A549 (cell line): ENCODE data around the gene MCTP1. TPM values are rescaled to one million over a fixed set of nuclear protein-coding genes. Genes with fewer than 3 reads are reported as not detected.

Source experiments
- ATAC-seq, 2 experiments: fragments of 200-7000 bp in 1 of 2; fragments of >200 bp in 1 of 2; cut with Nextera tagmentation in 1 of 2; cut with Tn5 transposase in 1 of 2; 3 replicates each; pipeline versions ENCODE4 v1.8.0 to v1.9.1; 2018 to 2020; ENCODE audit warnings: mild to moderate bottlenecking in 1 of 2, moderate library complexity in 1 of 2
- CTCF ChIA-PET: fragments of 300-600 bp; sonication (Branson Sonifier 250); formaldehyde crosslinking; extraction: SDS; loops from one replicate; lab custom pipeline; 2021; ENCODE audit warnings: antibody characterized with exemption, inconsistent platforms; lab: Yijun Ruan, JAX
- POLR2A ChIA-PET: fragments of 350-600 bp; formaldehyde crosslinking; extraction: SDS; loops from one replicate; lab custom pipeline; 2021; ENCODE audit warnings: antibody characterized with exemption, inconsistent platforms; lab: Yijun Ruan, JAX
- DNase-seq, 2 experiments: peaks; one replicate each; pipeline versions ENCODE4 v3.0.0 to v3.0.0-alpha.2; 2011 to 2016; ENCODE audit warnings: low read depth in 1 of 2, low spot score in 1 of 2
- FAIRE-seq: peaks from 2 replicates; lab custom pipeline; 2011; peaks lifted over from hg19 to GRCh38; lab: Jason Lieb, UNC
- H3K27ac ChIP-seq, 2 experiments: fragments of >200 bp; sonication (Bioruptor Twin); formaldehyde crosslinking; 3 replicates each; pipeline ENCODE4 v1.5.1; 2016 to 2017
- H3K4me1 ChIP-seq: fragments of >200 bp; sonication (Bioruptor Twin); formaldehyde crosslinking; 3 replicates; pipeline ENCODE4 v1.6.1; 2016
- H3K4me2 ChIP-seq: fragments of >200 bp; sonication (Bioruptor Twin); formaldehyde crosslinking; 3 replicates; pipeline ENCODE4 v1.6.1; 2016
- H3K4me3 ChIP-seq: fragments of >200 bp; sonication (Bioruptor Twin); formaldehyde crosslinking; 3 replicates; pipeline ENCODE4 v1.5.1; 2016
- H3K9me3 ChIP-seq: fragments of >200 bp; sonication (Bioruptor Twin); formaldehyde crosslinking; 3 replicates; pipeline ENCODE4 v1.6.1; 2016
- BHLHE40 ChIP-seq: IDR thresholded peaks from 2 replicates; pipeline ENCODE4 v1.6.1; 2012; ENCODE audit warnings: low read depth, low read length, inconsistent platforms
- CBX2 ChIP-seq: fragments of 200-600 bp; sonication (generic); IDR thresholded peaks from 2 replicates; pipeline ENCODE4 v1.6.1; 2016; ENCODE audit warnings: low read depth, mild to moderate bottlenecking, borderline replicate concordance
- CTCF ChIP-seq: fragments of >200 bp; sonication (Bioruptor Twin); formaldehyde crosslinking; IDR thresholded peaks from 3 replicates; pipeline ENCODE4 v1.5.1; 2016
- EHF ChIP-seq: fragments of 250-450 bp; sonication (Bioruptor Pico); IDR thresholded peaks from 2 replicates; pipeline ENCODE4 v1.5.0; 2020; ENCODE audit warnings: mild to moderate bottlenecking
- ESRRA ChIP-seq: fragments of 150-350 bp; IDR thresholded peaks from 2 replicates; pipeline ENCODE4 v1.6.1; 2014; ENCODE audit warnings: mild to moderate bottlenecking, low read length, borderline replicate concordance
- GATA3 ChIP-seq: IDR thresholded peaks from 2 replicates; pipeline ENCODE4 v1.6.1; 2012; ENCODE audit warnings: borderline replicate concordance
- HMGXB4 ChIP-seq: fragments of 250-450 bp; sonication (Bioruptor Pico); IDR thresholded peaks from 2 replicates; pipeline ENCODE4 v1.5.0; 2021; ENCODE audit warnings: mild to moderate bottlenecking, moderate library complexity, borderline replicate concordance
- HOXA7 ChIP-seq: fragments of 250-450 bp; sonication (Bioruptor Pico); IDR thresholded peaks from 2 replicates; pipeline ENCODE4 v1.5.0; 2020; ENCODE audit warnings: mild to moderate bottlenecking, moderate library complexity
- HOXB13 ChIP-seq: fragments of 250-450 bp; sonication (Bioruptor Pico); IDR thresholded peaks from 2 replicates; pipeline ENCODE4 v1.5.0; 2020; ENCODE audit warnings: low read depth, mild to moderate bottlenecking, moderate library complexity
- HOXB5 ChIP-seq: fragments of 250-450 bp; sonication (Bioruptor Pico); IDR thresholded peaks from 2 replicates; pipeline ENCODE4 v1.5.0; 2020; ENCODE audit warnings: mild to moderate bottlenecking, moderate library complexity
- JUNB ChIP-seq: fragments of >200 bp; sonication (Bioruptor Twin); formaldehyde crosslinking; IDR thresholded peaks from 2 replicates; pipeline ENCODE4 v1.6.1; 2016
- KDM1A ChIP-seq: fragments of 200-600 bp; sonication (generic); IDR thresholded peaks from 2 replicates; pipeline ENCODE4 v1.6.1; 2016; ENCODE audit warnings: low read depth, mild to moderate bottlenecking
- KDM5A ChIP-seq: fragments of 200-600 bp; sonication (generic); IDR thresholded peaks from 2 replicates; pipeline ENCODE4 v1.6.1; 2016; ENCODE audit warnings: antibody characterized with exemption, mild to moderate bottlenecking
- MAFK ChIP-seq: fragments of 450-650 bp; IDR thresholded peaks from 2 replicates; pipeline ENCODE4 v1.6.1; 2014; ENCODE audit not compliant: partially characterized antibody
- MAX ChIP-seq: IDR thresholded peaks from 2 replicates; pipeline ENCODE4 v1.6.1; 2012
- MAZ ChIP-seq: fragments of 150-350 bp; IDR thresholded peaks from 2 replicates; pipeline ENCODE4 v1.6.1; 2014; ENCODE audit warnings: antibody characterized with exemption, low read depth, low read length, borderline replicate concordance
- MYC ChIP-seq: IDR thresholded peaks from 2 replicates; pipeline ENCODE4 v1.6.1; 2012; ENCODE audit warnings: mild to moderate bottlenecking, inconsistent platforms, low read length, improper control_type of control experiment, borderline replicate concordance
- NFE2L2 ChIP-seq: fragments of 150-350 bp; conservative IDR thresholded peaks from 2 replicates; pipeline ENCODE4 v1.6.1; 2014; ENCODE audit warnings: low read length
- NPAS2 ChIP-seq: fragments of 250-450 bp; sonication (Bioruptor Pico); IDR thresholded peaks from 2 replicates; pipeline ENCODE4 v1.8.0; 2022; ENCODE audit warnings: mild to moderate bottlenecking, moderate library complexity, borderline replicate concordance
- NR3C1 ChIP-seq: fragments of >200 bp; sonication (Bioruptor Twin); formaldehyde crosslinking; IDR thresholded peaks from 3 replicates; pipeline ENCODE4 v1.6.1; 2017
- PBX3 ChIP-seq: IDR thresholded peaks from 2 replicates; pipeline ENCODE4 v1.6.1; 2012
- POLR2AphosphoS2 ChIP-seq: conservative IDR thresholded peaks from 2 replicates; pipeline ENCODE4 v1.6.1; 2012; ENCODE audit warnings: low read length, improper control_type of control experiment, inconsistent platforms
- RAD21 ChIP-seq, 2 experiments: fragments of >200 bp in 1 of 2; sonication (Bioruptor Twin) in 1 of 2; formaldehyde crosslinking in 1 of 2; IDR thresholded peaks in 1 of 2; conservative IDR thresholded peaks in 1 of 2; 2 replicates in 1 of 2; 3 replicates in 1 of 2; pipeline ENCODE4 v1.6.1; 2012 to 2018; ENCODE audit warnings: inconsistent platforms in 1 of 2
- REST ChIP-seq: fragments of 200-600 bp; sonication (generic); IDR thresholded peaks from 2 replicates; pipeline ENCODE4 v1.6.1; 2016; ENCODE audit warnings: antibody characterized with exemption, mild to moderate bottlenecking, moderate library complexity
- SMC3 ChIP-seq: fragments of >200 bp; sonication (Bioruptor Twin); formaldehyde crosslinking; IDR thresholded peaks from 3 replicates; pipeline ENCODE4 v1.6.1; 2018; ENCODE audit warnings: inconsistent platforms
- SREBF2 ChIP-seq: fragments of 450-650 bp; IDR thresholded peaks from 2 replicates; pipeline ENCODE4 v1.6.1; 2014; ENCODE audit warnings: mild to moderate bottlenecking, moderate library complexity
- WGBS: methylation state at CpG from one replicate; pipeline ENCODE4 v1.1.6; 2017; ENCODE audit errors: missing lambda C conversion rate; 5-methylcytosine and 5-hydroxymethylcytosine counted together
- polyA plus RNA-seq, 4 experiments: library from polyadenylated mRNA; depleted of rRNA in 3 of 4; stranded (reverse); fragments of >200 nt; fragmentation: RNase III in 1 of 4; extraction: RNeasy Plus Mini Kit Qiagen cat#74134 plus additional on column Dnase treatment in 1 of 4; gene quantifications; 2 replicates in 3 of 4; 3 replicates in 1 of 4; pipeline ENCODE4 v1.2.3, GENCODE V29; 2011 to 2017

Gene MCTP1
- polyA plus RNA-seq, 2 of the 4 experiments (the other 2 are of a cell fraction), result 5.4 to 6.9 TPM

- ChIA-PET POLR2A (no interaction called here), CTCF (no interaction called here)
- DNase-seq (no peak), ATAC-seq (no peak), FAIRE-seq (no peak)
- TF ChIP-seq BHLHE40 (no peak), PBX3 (no peak), NFE2L2 (no peak), MAX (no peak), HOXA7 (no peak), NR3C1 (no peak), GATA3 (no peak), HOXB13 (CRISPR knock-in tag) (no peak), KDM1A (no peak), MYC (no peak), EHF (no peak), HMGXB4 (no peak), KDM5A (no peak), ESRRA (no peak), CTCF (no peak), NPAS2 (no peak), MAFK (no peak), MAZ (no peak), POLR2AphosphoS2 (no peak)
- 90% methylated on average over 4 of the region's 4 CpGs for WGBS
- Histone ChIP-seq H3K27ac (no peak overlapping the region), H3K9me3 (no peaks in the 10 kb centered on the region), H3K4me2 (no peak overlapping the region), H3K4me1 (no peaks in the 10 kb centered on the region), H3K4me3 (no peak overlapping the region)
These were observed 608.8 kb downstream of the MCTP1 start for GRCh38 chr5:94675965-94676618.

- POLR2A ChIA-PET, result no interaction called here
- DNase-seq, result no peak
- FAIRE-seq, result no peak
- 94% methylated on average over 1 of the region's 1 CpG for WGBS
- Histone ChIP-seq H3K4me3 (no peak overlapping the region), H3K9me3 (no peaks in the 10 kb centered on the region), H3K4me1 (no peaks in the 10 kb centered on the region), H3K4me2 (no peak overlapping the region), H3K27ac (no peak overlapping the region)
- no peak for ATAC-seq
- CTCF ChIA-PET, result no interaction called here
- no peak for TF ChIP-seq BHLHE40
- TF ChIP-seq SREBF2, result no peak
- no peak for TF ChIP-seq KDM5A
- TF ChIP-seq REST, result no peak
- TF ChIP-seq MAFK, result no peak
- no peak for TF ChIP-seq SMC3
- no peak for TF ChIP-seq RAD21 (conservative IDR thresholded peaks at IDR 0.05 in 1 of 2, IDR thresholded peaks at IDR 0.05 in 1 of 2)
- no peak for TF ChIP-seq HMGXB4
- no peak for TF ChIP-seq EHF
- TF ChIP-seq CBX2, result no peak
- TF ChIP-seq HOXB5, result no peak
- TF ChIP-seq JUNB, result no peak
These were observed 610.2 kb downstream of the MCTP1 start for GRCh38 chr5:94674490-94675382.
